ENCODE measurements around the gene KAZN.

GRCh38 chr1:14625572-14625971, 27.1 kb downstream of the KAZN start:
- TF ChIP-seq CTCF (IDR thresholded peaks at IDR 0.05; ENCODE audit: low read length) (no peak), EZH2phosphoT487 (IDR thresholded peaks at IDR 0.05; ENCODE audit: low read length) (no peak)

All from MM.1S (cell line).